Activated gamma-delta T cell treated with Interleukin-2 at 50 U/mL for 16 hours (primary cell): ENCODE data around the gene XXYLT1.

ENCODE experiments used
- DNase-seq: peaks from one replicate; pipeline ENCODE4 v3.0.0-alpha.2; 2020

XXYLT1 gene

DNA sequence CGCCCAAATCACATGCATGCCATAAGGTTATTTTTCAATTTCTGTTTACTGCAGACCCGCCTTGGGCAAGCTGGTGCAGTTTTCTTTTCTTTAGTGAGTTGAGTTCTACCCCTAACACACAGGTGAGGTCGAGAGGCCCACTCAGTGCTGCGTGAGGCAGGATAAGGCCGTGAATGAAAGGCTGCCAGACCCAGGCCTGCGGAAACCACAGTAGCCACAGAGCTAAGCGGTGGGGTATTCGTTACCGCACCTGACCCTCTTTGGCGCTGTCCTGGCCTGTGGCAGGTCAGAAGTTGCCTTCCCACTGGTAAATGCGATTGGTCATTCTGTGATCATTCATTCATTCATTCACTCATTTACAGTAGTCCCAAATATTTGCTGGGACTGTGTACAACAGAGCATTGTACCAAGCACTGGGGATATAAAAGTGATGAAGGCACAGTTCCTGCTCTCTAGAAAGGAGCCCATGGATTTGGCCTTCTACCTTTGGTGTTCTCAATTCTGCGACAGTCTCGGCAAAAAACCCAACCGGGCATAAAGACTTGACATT, 144.8 kb downstream of the XXYLT1 start:
- DNase-seq: no peak

DNA sequence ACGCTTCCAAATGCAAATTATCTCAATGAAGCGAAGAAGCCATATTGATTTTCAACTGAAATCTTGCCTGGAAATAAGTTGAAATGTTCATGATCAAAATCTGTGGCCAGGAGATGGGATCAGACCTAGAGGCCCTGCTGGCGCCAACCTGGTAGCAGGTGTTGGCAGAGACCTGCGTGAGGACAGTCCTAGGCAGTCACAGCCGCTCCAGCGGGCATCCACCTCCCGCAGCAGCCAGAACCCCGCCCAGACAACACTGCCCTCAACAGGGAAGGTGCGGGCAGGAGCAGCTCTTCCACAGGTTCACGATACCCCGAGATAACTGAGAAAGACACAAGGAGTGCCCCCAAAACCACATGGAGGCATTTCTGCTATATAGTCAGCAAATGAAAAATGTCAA, 145.3 kb downstream of the XXYLT1 start:
- DNase-seq: no peak

DNA sequence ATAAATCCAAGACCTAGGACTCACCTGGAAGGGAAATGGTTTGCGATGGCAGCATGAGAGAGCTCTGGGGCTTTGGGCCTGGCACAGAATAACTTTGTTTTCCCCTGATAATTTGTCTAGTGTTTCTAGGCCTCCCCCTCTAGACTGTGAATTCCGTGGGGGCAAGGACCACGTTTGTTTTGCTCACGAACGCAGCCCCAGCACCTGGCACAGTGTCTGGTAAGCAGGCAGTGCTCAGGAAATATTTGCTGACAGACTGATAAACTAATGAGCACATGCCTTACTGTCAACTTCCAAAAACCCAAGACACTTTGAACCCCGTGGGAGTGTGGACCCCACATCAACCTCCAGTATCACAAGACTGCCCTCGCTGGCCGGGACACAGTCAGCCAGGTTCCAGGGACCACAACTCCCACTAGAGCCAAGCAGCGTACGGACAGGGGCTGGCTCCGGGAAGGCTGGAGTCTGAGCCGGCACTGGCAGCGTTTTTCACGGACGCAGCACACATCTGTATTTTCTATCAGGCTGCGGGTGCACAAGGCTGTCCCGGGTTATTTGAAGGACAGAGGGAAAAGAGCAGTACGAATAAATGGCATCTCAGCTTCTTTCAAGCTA, 146.5 kb downstream of the XXYLT1 start:
- DNase-seq: no peak

DNA sequence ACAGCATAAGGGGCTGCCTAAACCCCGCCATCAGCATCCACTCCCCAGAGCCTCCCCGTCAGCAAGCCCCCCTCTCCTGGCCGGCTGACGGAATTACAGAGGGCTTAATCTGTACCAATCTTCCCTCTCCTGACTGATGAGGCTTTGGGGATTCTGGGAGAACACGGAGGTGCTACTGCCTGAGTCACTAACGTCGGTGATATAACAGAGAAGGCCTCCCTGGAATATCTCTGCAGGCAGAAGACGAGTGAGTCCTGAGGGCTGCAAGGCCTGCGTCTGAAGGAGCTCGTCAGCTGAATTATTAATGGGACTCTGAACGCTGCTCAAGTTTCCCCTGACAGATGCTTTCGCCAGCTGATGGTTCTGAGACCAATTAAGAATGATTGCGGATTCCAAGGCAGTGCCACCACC, 147.7 kb downstream of the XXYLT1 start:
- no peak for DNase-seq

DNA sequence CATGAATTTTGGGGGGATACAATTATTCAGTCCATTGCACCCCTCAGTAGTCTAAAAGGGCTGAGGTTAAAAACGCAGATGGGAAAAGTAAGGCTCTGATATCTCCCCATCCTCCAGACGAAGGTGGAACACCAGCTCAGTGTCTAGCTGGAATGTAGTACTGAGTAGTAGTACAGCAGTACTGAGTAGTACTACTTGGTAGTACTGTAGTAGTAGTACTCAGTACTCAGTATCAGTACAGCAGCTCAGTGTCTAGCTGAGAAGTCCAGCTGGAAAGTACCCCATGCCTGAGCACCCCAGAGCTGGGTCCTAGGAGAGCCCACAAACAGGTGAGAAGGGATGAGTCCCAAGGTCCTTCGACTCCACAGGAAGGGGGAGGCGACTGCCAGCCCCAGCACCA, 148.7 kb downstream of the XXYLT1 start:
- DNase-seq: no peak

GRCh38 chr3:195120267-195120601, 150.7 kb downstream of the XXYLT1 start:
- no peak for DNase-seq

DNA sequence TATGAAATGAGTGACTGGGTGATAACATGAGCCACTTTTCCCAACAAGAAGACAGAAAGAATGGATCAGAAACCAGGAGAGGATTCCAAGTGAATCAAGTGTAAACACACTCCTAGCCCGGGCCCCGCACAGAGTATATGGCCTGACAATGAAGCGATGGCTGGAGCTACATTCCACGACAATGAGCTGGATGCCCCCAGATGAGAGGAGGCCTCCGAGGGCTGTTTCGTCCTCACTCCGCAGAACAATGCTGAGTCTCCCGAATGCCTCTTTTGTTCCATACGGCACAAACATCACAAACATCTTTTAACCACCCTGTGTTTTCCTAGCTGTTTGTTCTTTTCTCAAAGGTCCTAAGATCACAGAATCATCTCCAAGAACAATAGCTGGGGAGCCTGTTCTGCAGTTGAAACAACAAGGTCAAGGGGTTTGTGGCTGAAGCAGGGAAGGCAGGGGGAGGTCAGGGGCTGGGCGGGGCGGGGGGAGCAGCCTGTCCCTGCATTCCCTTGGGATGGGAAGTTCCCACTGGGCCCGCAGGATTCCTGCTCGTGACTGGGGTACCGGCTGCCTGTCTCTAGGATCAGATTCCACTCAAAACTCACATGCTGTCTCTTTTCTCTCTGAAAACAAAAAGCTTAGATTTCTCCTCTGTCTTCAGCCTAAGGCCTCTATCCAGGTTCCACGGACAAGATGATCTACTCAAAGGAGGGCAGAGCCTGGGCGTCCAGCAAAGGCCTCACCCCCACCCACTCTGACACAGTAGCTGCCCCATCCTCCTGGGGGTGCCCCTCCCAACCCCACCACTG, 151.3 kb downstream of the XXYLT1 start:
- no peak for DNase-seq

GRCh38 chr3:195118671-195119070, 152.3 kb downstream of the XXYLT1 start:
- DNase-seq: no peak

DNA sequence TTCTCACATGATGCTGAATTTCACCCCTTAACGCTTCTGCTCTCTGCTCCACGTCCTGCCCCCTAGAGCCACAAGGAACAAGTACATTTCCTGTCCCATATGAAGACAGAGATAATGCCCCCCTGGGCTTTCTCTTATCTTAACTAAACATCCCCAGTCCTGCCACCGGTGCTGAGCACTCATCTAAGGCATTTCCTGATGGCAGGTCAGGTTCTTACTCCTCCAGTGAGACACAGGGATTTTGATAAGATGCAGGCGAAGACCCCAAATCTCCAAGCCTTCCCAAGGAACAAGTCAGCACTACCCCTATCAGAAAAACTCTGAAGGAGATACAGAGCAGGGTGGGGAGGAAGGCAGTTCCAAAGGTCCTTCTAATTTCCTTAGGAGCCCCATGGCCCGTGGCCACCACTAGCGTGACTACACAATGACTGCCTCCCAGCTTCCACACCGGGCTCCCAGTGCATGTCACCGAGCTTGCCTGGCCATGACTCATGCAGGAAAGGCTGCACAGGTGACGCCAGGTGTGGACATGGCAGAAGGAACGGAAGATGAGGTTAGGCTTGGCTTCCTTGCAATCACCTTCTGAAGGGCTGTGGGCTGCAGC, 152.9 kb downstream of the XXYLT1 start:
- DNase-seq: no peak

- DNase-seq: no peak
These were observed 154.4 kb downstream of the XXYLT1 start for GRCh38 chr3:195116407-195117185.

- no peak for DNase-seq
These were observed 155.2 kb downstream of the XXYLT1 start for GRCh38 chr3:195115600-195116406.

GRCh38 chr3:195114786-195115599, 156.0 kb downstream of the XXYLT1 start:
- no peak for DNase-seq

DNA sequence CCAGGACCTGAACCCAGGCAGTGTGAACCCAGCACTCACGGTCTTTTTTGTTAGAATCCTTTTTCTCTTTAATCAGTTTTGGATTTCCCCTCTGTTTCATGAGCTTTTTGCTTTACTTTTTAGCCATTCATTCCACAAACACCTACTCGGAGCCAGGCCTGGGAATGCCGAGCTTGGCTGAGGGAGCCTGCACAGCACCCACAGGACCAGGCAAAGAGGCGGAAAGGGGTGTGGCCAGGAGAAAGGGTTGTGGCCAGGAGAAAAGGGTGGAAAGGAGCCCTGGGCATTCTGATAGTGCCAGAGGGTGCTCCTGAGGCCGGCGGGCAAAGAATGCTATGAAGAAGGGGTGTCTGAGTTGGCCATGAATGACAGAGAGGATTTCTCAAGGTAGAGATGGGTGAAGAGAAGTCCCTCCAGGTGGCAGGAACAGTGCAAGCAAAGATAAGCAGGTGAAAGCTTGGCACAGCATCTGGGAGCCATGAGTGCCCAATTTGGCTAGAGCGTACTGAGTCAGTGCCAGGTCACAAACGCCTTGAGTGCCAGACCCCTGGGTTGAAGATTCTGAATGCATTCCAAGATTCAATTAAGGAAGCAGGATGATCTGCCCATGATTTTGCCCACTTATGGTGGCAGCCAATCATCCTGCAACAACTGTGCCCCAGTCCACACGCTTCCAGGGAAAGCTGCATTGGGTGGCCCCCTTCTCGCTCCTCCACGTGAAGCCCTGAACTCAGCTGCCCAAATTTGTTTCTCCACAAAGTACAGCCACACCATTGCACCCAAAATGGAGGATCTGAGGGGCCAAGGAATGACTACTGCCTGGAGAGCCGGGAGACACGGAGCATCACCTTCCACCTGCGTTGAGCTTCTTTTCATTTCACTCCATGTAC, 157.2 kb downstream of the XXYLT1 start:
- DNase-seq: no peak

GRCh38 chr3:195113048-195113447, 157.9 kb downstream of the XXYLT1 start:
- DNase-seq: no peak

- DNase-seq: no peak
These were observed 158.6 kb downstream of the XXYLT1 start for GRCh38 chr3:195112361-195112791.

- DNase-seq: no peak
These were observed 159.2 kb downstream of the XXYLT1 start for GRCh38 chr3:195111766-195112165.

GRCh38 chr3:195111319-195111705, 159.6 kb downstream of the XXYLT1 start:
- DNase-seq: no peak

DNA sequence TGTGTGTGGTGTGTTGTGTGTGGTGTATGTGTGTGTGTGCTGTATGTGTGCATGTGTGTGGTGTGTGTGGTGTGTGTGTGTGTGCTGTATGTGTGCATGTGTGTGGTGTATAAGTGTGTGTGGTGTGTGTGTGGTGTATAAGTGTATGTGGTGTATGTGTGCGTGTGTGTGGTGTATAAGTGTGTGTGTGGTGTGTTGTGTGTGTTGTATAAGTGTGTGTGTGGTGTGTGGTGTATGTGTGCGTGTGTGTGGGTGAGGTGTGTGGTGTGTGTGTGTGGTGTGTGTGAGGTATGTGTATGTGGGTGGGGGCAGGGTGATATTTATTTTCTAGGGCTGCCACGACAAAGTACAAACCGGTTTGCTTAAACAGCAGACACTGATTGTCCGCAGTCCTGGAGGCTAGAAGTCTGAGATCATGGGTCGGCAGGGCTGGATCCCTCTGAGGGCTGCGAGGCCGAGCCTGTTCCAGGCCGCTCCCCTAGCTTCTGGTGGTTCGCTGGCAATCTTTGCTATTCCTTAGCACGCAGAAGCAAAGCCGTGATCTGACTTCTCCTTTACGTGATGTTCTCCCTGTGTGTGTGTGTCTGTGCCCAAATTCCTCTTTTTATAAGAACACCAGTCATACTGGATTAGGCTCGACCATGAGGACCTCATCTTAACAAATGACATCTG, 160.2 kb downstream of the XXYLT1 start:
- DNase-seq: no peak

DNA sequence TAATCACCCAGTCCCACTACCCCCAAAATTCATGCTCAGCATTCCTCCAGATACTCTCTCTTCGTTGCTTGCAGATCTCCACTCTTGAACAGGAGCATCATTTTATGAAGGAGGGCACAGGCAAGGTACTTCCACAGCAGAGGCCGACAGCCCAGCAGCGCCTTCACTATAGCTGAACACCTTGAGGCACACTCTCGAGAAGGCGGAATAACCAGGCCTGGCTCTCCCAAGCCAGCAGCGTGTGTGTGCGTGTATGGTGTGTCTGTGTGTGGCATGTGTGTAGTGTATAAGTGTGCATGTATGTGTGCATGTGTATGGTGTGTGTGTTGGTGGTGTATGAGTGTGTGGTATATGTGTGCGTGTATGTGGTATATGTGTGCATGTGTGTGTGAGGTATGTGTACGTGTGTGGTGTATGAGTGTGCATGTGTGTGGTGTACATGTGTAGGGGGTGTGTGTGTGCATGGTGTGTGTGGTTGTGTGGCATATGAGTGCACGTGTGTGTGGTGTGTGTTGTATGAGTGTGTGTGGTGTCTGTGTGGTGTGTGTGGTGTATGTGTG, 161.8 kb downstream of the XXYLT1 start:
- no peak for DNase-seq
